ENCODE results near the gene MYL2.

DNA sequence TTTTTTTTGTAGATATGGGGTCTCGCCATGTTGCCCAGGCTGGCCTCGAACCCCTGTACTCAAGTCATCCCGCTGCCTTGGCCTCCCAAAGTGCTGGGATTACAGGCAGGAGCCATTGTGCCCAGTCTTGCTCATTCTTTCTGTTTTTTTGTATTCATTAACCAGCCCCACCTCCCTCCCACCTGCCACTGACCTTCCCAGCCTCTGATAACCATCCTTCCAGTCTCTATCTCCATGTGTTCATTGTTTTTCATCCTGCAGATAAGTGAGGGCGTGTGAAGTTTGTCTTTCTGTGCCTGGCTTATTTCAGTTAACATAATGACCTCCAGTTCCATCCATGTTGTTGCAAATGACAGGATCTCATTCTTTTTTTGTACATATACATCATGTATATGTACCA, 19.0 kb downstream of the MYL2 start:
- TF ChIP-seq NFRKB (IDR thresholded peaks at IDR 0.05) (no peak), ELF4 (IDR thresholded peaks at IDR 0.05) (no peak), SP1 (IDR thresholded peaks at IDR 0.05) (no peak), FOXK2 (IDR thresholded peaks at IDR 0.05) (no peak), SUZ12 (IDR thresholded peaks at IDR 0.05) (no peak)

Data from HEK293T (cell line).